Kidney tubule cell (primary cell): Measurements from ENCODE around the gene FAM120AOS.
"Not testable (repeated sequence)": the region's sequence is repeated elsewhere in the genome, so short reads cannot be mapped to it uniquely, and the experiment has no call there.

ENCODE experiments used
- DNase-seq: peaks from one replicate; pipeline ENCODE4 v3.0.0-alpha.2; 2018; ENCODE audit warnings: low spot score

Gene FAM120AOS

DNA sequence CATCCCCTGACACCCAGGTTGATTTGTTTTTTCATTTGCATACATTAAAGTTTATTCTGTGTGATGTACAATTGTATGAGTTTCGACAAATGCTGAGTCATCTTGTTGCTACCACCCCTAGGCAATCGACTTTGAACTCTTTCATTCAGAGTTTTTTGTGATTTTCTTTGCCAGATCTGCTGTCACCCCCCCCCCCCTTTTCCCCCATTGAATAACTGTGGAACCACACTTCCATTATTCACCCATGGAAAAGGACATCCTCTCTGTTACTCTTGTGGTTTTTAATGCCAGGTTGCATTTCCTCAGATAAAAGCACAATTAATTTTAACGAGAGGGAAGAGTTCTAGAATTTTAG, 13.7 kb upstream of the FAM120AOS start:
- DNase-seq, result peak; percentile 26

DNA sequence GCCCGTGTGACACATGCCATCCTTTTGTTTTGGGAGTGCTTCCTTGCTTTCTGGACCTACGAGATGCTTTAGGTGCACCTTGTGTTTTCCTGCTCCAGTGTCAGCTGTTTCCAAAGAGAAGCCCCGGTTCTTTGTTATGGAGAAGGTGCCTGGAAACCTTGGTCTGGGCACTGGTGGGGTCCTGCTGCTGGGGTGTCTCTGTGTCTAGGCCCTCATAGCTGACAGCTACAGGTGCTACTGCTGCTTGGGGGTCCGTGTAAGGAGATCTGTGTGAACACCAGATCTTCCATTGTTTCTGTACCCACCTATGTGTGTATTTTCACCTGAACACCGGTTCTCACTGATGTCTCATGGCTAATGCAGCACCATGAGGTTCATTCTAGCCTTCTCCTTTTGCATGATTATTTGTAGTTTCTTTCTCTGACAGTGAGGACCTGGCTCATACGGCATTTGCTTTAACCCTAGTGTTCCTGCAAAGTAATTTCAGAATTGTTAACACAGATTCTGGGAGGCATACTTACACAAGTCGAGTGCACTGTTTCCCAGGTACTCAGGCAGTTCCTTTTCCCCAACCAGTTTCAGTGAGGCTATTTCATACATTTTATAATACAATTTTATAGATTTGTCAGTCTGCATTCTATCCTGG, 13.2 kb upstream of the FAM120AOS start:
- DNase-seq, result no peak

DNA sequence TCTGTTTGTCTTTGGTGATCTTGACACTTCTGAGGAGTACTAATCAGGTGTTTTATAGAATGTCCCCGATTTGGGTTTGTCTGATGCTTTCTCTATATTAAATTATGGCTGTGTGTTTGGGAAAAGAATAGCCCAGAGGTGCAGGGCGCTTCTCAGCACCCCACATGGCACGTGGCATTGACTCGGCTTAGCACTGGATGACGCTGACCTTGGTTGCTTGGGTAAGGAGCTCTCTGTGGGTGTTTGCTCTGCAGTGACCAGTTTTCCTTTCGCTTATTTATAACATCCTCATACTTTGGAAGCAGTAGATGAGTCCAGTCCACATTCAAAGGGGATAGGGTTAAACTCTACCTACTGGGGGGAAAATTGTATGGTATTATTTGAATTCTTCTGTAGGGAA, 12.5 kb upstream of the FAM120AOS start:
- DNase-seq, result peak; percentile 19

DNA sequence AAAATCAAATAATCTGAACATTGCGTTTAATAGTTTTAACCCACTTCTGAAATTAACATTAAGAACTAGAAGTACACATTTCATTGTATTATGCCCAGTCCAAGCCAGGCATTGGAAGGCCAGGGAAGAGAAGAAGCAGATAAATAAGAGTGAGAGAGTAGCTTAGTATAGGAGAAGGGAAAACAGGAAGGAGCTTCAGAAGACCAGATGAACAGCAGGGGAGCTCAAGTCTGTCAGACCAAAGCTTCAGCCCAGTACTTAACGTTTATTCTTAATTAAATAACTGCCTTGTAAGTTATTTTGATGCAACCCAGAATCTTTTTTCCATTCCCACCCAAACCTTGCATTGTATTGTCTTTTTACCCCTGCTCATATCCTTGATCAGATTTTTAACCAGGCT, 11.5 kb upstream of the FAM120AOS start:
- DNase-seq, result no peak

DNA sequence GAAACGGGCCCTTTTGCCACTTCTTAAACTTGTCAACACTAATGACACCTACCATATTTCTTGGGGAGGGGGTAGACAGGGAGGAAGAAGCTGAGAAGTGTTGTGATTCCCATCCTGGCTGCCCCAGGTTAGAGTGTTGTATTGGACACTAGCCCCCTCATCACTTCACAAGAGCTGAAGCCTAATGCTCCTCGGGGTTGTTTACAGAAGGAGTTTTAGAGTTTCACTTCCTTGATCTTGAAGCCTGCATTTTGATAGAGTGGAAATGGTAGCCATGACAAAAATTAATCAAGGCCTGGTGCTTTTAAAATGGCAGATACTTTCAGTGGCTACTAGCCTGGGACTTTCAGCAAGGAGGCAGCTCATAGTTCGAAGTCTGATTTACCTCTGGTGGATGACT, 11.0 kb upstream of the FAM120AOS start:
- peak; percentile 22 for DNase-seq

DNA sequence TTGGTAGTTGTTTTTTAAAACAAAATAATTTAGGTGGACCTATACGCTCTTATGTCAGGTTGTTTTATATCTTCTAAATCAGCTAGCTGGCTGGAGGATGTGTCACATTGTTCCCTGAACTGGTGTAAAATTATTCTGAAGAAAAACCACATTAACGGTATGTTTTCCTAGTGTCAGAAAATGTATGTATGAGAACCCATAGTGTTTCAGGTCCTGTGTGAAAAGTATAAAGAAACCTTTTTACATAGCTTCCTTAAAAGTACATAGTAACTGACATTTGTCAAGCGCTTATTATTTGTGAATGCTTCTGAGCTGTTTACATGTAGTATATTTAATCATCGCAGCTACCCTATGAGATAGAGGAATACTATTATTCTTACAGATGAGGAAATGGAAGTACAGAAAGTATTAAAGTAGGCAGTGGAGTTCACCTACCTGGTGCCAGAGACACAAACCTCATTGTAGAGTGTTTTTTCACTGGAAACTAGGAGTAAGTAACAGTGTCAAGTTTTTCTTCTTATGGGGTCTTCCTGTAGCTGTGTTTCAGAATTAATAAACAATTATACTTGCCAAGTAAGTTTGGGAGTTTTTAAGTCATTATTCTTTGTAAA, 10.4 kb upstream of the FAM120AOS start:
- no peak for DNase-seq

DNA sequence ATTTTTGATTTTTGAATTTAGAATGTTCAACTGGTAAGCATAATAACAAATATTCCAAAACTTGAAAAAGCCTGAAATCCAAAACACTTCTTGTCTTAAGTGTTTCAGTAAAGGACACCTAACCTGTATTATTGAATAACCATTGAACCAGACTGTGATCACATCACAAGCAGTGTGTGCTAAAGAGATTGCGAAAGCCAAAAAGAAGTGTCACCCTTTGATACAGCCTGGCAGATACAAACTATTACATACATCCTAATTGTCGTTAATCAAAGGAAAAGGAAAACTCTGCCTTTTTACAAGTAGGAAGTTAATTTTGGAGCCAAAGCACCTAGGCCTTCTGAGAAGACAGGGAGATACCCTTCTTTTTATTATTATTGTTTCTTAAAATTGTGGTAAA, 8.4 kb upstream of the FAM120AOS start:
- DNase-seq, result no peak

DNA sequence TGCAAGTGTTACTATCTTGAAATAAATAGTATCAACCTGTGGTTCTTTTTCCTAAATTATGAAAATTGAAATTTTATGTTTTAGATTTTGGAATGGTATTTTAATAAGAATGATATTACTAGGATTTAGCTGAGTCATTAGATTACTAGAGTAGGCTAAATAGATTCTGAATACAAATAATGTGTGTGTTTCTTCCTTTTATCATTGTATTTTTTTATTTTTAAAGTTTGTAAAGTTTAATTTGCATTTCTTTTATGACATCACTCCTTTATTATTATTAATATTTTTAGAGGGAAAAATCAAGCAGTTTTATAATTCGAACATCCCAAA, 8.0 kb upstream of the FAM120AOS start:
- DNase-seq, result no peak

DNA sequence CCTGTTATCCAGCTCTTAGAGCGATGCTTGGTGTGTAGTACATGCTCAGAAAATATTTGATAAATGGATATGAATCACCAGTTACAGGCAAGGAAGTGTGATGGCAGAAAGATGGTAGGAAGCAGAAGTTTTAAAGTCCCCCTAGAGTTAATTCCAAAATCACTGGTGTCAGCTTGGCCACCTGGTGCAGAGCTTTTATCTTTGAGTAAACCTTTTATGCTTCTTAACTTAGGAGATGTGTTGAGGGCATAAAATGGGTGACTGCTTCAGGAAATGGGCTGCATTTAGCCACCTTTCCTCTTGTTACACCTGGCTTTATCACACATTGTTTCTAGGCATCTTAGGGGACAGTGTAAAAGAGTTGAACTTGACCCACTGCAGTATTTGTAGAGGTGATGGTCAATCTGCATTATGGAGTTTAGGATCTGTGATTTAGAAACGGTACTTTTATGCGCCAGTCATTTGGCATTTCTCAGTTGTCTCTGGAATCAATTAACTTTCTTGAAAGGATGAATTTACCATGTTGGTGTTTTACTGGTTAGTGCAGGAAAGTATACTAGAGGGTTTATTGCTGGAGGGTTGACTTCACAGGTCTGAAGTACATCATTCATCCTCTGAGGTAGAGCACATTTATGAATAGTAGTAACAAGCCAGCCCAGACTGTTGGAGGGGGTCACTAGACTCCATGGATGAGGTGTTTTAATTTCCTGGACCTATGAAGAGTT, 7.5 kb upstream of the FAM120AOS start:
- no peak for DNase-seq

DNA sequence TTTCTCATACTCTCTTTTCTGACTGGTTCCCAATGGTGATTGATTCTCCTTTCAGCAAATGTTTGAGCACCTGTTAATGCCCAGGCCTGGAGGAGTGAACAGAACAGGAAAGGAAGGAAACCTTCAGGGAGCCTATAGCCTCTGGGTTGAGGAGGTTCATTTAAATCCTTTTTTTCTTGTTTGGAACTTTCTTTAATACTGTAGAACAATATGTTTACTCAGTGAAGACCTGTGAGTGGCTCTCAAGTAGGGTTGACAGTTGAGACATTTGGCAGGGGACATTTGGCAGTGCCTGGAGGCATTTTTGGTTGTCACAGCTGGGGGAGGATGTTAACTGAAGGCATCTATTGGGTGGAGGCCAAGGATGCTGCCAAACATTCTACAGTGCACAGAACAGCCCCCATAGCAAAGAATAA, 6.1 kb upstream of the FAM120AOS start:
- no peak for DNase-seq

DNA sequence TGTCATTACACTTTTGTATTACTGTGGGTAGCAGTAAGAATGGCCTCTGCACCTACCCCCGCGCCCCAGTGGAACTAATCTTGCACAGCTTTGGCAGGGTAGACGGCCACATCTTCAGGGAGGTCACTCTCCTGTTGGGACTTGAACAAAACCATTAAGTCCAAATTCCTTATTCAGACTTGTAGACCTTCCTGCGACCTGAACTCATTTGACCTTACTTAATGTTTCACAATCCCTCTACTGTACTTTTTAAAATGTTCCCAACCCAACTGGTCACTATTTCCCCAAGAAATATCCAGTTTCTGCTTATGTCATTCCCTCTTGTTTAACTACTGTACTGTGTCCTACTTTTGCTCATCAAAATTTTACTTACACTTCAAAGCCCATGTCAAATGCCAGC, 5.3 kb upstream of the FAM120AOS start:
- DNase-seq, result no peak

DNA sequence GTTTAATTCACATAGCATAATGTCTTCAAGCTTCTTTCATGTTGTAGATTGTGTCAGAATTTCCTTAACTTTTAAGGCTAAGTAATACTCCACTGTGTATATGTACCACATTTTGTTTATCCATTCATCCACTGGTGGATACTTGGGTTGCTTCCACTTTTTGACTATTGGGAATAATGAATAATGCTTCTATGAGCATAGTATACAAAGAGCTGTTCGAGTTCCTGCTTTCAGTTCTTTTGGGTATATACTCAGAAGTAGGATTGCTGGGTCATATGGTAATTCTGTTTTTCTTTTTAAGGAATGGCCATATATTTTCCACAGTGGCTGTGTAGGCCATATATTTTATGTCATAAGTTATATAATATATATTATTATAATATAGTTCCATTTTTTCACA, 3.6 kb upstream of the FAM120AOS start:
- no peak for DNase-seq

DNA sequence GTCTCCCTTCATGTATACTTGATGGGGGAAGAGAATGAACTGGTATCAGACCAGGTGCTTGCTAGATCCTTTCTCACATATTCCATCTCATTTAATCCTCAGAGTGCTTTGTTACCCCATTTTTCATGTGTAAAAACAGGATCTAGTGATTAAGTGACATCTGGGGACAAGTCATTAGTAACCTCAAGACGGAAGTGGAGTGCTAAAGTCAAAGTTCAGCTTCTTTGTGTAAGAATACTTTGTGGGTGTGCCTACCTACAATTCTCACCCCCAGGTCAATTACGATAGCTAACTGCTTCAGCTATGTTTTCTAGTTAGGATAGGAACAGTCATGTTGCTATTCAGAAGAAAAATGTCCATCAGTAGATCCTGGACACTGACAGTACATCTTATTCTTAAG, 3.1 kb upstream of the FAM120AOS start:
- no peak for DNase-seq

DNA sequence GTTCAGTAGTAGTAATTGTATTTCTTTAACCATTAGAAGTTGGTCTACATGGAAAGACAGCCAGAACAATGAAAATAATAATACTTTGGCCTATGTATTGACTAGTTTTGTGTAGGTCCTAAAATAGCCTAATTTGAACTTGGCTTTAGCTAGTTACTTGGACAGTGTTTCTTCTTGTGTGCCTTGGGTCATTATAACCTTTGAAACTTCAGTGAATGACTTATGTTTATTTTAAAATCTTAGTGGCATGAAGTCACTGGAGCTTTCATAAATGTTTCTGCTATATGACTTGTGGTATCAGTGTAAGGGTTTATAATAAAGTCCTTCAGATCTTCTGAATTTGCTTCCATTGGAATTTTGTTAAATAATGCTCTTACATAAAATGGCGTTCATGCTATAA, 2.6 kb upstream of the FAM120AOS start:
- DNase-seq, result no peak

DNA sequence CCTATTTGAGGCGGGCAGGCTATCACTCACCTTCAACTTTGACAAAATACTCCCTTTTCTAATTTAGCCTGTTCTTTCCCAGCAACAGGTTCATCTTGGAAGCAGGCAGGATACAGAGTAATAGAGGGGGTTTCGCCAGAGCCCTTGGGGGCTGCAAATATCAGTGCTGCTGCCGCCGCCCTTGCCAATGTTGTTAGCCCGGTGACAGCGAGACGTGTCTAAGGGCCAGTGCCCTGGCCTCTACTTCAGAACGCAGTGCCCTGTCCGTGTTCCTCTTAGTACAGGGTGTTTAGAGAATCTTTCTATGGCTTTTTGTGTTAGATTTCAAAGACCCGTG, 703 bp downstream of the FAM120AOS start:
- peak; percentile 26 for DNase-seq

DNA sequence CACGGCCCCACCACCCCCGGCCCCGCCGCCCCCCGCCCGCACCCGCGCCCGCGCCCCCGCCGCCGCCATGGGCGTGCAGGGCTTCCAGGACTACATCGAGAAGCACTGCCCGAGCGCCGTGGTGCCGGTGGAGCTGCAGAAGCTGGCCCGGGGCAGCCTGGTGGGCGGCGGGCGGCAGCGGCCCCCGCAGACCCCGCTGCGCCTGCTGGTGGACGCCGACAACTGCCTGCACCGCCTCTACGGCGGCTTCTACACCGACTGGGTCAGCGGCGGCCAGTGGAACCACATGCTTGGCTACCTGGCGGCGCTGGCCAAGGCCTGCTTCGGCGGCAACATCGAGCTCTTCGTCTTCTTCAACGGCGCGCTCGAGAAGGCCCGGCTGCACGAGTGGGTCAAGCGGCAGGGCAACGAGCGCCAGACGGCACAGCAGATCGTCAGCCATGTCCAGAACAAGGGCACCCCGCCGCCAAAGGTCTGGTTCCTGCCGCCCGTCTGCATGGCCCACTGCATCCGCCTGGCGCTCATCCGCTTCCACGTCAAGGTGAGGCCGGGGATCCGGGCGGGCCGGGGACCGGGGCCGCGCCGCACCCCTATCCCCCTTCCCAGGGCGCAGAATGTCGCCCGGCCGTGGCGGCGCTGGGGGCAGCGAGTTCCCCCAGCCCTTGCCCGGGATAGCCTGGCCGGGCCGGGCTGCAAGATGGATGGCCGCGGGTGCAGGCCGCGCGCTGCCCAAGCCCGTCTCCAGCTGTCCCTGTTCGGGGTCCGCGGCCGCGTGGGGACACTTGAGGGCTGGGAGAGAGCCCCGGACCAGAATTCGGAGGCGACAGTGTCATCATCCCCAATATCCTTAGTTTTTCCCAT, 1.3 kb downstream of the FAM120AOS start:
- peak; percentile 58 for DNase-seq

DNA sequence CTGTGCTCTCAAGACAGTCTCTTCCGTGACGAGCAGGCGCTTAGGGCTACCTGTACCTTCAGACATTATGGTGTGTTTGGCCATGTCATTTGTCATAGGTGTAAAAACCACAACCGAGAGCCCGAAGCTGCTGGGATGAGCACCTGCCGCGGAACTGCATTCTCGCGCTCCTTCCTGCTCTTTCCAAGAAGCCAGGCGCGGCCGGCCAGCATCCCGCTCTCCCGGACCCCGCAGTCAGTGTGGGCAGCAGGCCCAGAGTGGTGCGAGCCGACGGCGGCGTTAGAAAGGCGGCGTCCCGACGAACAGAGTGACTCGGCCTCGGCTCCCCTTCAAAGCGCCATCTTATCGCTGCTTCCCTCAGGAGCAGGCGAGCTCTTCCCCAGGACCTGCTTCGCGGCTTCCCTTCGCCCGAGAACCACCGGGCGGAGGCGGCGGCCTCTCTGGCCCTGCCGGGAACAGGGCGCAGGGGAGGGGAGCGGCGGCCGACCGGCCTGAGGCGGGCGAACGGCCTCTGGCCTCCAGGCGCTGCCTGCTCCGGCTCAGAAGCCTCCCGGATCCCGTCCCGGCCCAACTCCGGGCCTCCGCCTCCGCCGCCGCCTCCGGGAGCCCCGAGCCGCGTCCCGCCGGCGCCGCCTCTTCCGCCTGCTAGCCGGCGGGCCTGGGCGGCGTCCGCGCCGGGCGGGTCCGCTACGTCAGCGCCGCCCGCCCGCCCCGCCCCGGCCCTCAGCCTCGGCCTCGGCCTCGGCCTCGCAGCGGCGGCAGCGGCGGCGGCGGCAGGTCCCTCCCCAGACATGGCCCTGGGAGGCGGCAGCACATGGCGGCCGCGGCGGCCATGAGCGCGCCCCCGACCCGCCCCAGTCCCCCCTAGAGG, 2.2 kb downstream of the FAM120AOS start, which contains the start of gene FAM120A:
Gene FAM120A, plus strand, starts transcription at position 741 of the 871 bp plus-strand sequence. CDS start 231 bp downstream, outside the sequence.
- peak; percentile 90 for DNase-seq

DNA sequence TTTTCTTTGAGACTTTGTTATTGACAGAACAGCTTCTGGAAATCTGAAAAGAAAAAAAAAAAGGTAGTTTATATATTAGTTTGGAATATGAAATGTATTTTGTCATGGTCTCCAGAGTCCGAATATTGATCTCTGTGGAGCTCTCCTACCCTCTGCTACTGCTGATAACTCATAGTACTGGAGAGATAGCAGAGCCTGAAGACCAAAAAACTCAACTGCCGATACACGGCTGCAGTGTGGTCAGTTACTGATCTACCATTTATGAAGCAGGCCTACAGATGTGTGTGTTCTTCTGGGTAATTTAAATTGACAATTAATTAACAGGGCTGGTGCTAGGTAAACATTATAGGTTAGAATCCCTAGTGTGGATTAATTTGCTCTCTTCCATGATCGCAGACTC, 5.7 kb downstream of the FAM120AOS start:
- no peak for DNase-seq

DNA sequence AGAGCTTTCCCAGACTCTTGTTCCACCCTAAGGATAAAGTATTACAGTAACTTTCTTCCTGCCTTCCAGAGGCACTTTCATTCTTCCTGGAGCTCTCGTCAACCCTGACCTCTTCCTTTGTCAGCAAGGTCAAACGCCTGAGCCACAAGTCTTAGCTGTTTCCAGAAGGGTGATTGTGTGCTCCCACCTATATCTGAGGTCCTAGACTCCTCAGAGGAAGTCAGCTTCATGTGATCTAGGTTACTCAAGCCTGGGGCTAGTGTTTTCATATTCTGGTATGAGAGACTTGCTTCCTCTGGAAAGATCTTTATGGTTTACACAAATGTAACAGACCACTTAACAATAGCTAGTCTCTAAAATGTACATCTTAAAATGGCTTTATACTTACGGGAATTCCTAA, 7.3 kb downstream of the FAM120AOS start:
- no peak for DNase-seq

DNA sequence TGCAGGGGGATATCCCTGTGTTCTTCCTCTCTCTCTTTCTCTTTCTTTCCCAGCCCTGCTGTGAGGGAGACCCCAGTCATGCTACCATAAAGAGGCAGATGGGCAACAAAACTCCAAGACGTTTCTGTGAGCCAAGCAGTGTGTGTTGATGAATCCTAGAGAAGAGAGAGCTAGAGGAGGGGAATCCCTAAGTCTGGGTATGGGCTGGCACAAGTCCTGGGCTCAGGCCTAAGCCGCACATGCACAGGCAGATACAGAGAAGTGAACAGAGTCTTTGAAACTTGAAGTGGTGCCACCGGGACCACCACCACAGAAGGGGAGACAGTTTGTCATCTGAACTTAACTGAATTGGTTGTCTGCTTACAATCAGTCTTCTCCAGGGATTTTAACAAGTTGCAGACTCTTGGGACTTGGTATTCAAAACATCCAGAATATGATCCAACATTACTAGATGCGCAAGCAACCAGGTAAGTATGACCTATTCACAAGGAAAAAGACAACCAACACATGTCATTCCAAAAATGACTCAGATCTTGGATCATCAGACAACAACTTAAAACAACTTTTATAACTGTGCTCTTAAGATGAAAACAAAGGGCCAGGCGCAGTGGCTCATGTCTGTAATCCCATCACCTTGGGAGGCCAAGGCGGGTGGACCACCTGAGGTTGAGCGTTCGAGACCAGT, 12.3 kb downstream of the FAM120AOS start:
- no peak for DNase-seq

DNA sequence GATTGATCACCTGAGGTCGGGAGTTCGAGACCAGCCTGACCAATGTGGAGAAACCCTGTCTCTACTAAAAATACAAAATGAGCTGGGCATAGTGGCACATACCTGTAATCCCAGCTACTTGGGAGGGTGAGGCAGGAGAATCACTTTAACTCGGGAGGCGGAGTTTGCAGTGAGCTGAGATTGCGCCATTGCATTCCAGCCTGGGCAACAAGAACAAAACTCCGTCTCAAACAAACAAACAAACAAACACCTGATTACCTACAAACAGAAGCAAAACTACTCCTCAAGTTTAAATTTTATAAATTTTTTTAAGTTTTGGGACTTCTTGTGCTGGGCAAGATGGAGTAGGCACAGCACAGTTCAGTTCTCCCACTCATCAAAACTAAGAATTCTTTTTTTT, 14.1 kb downstream of the FAM120AOS start:
- not testable (repeated sequence) for DNase-seq
